LNCAP (cell line): ENCODE data around the gene CREBL2.

ENCODE experiments used
- TF ChIP-seq, protein P1 (sequence below): fragments of 450-650 bp; IDR thresholded peaks from 2 replicates; pipeline ENCODE4 v1.5.1; 2017; ENCODE audit warnings: mild to moderate bottlenecking

CREBL2 gene, protein sequence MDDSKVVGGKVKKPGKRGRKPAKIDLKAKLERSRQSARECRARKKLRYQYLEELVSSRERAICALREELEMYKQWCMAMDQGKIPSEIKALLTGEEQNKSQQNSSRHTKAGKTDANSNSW

DNA sequence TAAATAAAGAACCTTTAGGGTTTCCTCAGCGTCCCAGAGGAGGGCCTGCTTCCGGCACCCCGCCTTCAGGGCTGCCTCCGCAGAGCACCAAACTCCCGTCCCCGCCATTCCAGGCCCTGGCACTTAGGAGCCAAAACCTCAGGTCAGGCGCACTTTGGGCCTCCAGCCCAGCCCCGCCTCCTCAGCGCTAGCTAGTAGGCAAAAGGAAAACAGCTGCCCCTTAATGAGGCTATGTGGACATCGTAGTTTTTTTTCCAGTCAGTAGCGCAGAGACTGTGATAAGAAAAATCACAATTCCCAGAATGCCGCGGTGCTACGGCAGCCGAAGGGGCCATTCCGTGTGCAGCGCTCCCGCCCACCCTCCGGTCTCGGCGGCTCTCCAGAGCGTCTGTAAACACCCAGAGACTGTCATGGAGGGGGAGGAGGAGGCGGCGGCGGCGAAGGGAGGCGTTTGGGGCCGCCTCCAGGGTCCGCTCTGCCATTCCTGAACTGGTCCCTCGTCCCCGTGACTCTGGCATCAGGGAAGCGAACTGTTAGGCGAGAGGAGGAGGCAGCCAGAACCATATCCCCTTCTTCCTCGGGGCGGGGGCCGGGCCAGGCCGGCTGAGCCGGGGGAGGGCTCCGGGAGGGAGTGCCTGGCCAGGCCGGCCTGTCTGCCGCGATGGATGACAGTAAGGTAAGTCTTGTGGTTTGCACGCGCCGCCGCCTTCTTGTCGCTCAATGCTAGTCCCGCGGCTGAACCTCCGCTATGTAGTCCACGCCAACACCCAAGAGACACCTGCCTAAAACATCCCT, at the start of gene CREBL2:
Gene CREBL2, plus strand, starts transcription at position 365 of the 795 bp plus-strand sequence. Its CDS starts 297 bp downstream, at position 662.
- TF ChIP-seq, protein P1, sequence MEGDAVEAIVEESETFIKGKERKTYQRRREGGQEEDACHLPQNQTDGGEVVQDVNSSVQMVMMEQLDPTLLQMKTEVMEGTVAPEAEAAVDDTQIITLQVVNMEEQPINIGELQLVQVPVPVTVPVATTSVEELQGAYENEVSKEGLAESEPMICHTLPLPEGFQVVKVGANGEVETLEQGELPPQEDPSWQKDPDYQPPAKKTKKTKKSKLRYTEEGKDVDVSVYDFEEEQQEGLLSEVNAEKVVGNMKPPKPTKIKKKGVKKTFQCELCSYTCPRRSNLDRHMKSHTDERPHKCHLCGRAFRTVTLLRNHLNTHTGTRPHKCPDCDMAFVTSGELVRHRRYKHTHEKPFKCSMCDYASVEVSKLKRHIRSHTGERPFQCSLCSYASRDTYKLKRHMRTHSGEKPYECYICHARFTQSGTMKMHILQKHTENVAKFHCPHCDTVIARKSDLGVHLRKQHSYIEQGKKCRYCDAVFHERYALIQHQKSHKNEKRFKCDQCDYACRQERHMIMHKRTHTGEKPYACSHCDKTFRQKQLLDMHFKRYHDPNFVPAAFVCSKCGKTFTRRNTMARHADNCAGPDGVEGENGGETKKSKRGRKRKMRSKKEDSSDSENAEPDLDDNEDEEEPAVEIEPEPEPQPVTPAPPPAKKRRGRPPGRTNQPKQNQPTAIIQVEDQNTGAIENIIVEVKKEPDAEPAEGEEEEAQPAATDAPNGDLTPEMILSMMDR, result no peak

DNA sequence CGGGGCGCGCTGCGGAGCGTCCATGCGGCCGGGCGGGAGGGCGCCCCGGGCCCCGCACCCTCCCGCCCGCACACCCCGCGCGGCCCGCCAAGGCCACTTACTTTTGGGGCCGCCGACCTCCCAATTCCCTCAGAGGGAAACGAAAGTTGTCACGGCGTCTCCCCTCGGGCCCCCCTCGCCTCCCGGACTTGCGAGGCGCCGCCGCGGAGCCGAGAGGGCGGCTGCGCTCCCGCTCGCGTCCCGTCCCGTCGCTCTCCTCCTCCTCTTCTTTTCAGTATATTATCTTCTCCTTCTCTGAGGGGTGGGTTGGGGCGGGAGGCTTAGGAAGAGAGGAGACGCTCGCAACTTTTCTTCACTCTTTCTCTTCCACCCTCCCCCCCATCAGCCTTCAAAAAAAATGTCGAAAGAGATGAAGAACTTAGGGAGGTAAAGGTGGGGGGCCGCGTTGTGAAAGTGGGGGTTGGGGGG, 49.6 kb upstream of the CREBL2 start:
- TF ChIP-seq, protein P1, result no peak

DNA sequence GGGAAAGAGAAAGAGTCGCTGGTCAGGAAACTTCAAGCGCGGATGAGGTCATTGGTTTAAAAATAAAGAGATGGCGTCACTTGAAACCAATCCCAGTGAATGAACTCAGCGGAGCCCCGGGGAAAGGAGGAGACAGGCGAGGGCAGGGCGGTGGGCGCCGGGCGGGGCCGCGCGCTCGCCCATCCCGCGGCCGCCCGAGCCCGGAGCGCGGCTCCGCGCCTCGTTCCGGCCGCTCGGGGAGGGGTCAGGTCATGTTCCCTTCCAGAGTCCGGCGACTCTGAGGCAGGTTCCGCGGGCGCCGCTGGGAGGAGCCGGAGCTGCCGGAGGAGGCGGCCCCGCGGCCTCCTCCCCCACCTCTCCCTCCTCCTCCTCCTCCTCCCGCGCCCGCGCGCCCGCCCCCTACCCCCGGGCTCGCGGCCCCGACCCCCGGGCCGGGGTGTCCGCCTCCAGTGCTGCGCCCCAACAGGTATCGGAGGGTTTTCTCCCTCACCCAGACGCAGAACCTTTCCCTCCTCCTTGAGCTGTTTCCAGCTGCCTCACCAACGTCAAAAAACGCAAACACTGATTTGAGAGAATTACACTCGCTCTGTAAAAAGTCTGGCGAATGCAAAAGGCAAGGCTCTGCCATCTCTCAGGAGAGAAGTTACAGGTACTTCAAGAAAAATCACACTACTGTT, 49.0 kb upstream of the CREBL2 start, which contains the start of gene DUSP16:
Gene DUSP16, minus strand, starts transcription at position 279 of the 677 bp plus-strand sequence. CDS start 41,765 bp downstream, outside the sequence.
- TF ChIP-seq, protein P1, result 0 out of 2 replicates have a peak, but pooled peaks have one; percentile 20

DNA sequence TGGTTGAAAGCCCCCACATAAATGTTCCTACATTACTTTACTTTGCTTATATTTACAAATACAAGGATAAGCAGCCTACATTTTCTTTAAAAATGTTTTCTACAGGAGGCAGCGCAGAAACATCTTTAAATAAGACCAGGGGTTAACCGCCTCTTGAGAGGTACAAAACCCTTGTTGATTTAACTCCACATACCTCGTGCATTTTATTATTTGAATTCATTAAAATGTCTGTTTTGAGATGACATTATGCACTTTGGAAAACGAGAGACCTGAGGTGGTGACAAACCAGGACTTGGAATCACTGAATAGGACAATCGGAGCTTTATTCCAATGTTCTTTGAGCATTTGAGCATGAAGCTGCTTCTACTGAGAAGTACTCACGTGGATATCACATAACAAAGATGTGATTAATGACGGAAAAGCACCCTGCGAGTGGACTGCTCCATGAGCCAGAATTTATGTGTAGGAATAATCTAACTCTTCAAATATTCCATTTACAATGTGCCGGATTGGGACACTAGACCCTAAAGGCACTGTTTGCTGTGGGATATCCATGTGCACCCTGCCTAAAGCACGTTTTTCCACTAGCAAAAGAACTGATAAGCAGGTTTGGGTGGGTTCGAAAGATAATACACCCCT, 48.3 kb upstream of the CREBL2 start:
- TF ChIP-seq, protein P1, result no peak

DNA sequence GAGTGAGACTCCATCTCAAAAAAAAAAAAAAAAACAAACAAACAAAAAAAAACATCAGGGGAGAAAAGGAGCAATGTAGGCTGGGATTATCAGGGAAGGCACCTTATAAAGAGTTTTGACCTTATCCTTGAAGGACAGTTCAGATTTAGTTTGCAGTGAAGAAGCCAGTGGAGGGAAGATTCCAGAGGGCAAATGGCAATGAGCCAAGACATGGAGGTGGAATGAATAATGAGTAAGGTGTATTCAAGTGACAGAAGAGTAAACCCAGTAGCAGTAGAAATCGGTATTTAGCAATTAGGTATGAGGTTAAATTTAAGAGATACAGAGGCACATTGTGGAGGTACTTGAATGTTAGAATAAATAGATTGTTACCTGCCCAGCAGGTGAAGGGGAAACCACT, 46.8 kb upstream of the CREBL2 start:
- TF ChIP-seq, protein P1, result no peak

DNA sequence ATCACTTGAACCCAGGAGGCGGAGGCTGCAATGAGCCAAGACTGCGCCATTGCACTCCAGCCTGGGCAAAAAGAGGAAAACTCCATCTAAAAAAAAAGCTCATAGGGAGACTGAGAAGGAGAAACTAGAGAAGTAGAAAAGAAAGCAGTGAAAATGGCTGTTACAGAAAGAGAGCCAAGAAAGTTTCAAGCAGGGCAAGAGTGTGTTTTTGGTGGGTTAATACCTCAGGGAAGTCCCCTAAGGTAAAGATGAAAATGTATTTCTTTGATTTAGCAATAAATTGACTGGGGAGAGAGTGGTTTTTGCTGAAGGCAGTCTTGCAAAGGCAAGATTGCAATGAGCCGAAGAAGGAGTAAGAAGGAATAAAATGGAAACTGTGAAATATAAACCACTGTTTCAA, 39.0 kb upstream of the CREBL2 start:
- TF ChIP-seq, protein P1, result no peak

DNA sequence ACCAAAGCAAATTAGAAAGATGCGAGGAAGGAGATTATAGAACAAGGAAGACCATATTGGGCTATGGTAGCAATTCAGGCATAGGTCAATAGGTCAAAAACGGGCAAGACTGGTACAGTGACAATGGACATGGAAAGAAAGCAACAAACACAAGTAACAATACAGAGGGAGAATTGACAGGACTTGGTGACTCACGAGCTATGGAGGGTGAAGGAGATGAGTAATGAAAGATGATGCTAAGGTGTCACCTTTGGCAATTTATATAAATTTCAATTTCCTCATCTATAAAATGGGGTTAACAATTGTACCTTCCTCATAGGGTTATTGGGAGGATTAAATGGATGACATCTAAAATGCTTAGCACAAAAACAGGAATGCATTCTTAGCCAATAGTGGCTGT, 33.9 kb upstream of the CREBL2 start:
- TF ChIP-seq, protein P1, result no peak
